Osteocyte (in vitro differentiated cells): Measurements from ENCODE around the gene CFP. TPM values are rescaled to one million over a fixed set of nuclear protein-coding genes. Genes with fewer than 3 reads are reported as not detected.

ENCODE experiments used
- DNase-seq: peaks from one replicate; pipeline ENCODE4 v3.0.0; 2021; ENCODE audit warnings: mixed read lengths; ENCODE audit not compliant: unreplicated experiment; ENCODE audit errors: extremely low spot score
- H3K27ac Mint-ChIP-seq: one replicate; pipeline ENCODE4 v1.8.0; 2021; ENCODE audit warnings: mild to moderate bottlenecking, mixed read lengths; ENCODE audit not compliant: unreplicated experiment
- H3K27me3 Mint-ChIP-seq: one replicate; pipeline ENCODE4 v1.8.0; 2021; ENCODE audit warnings: mixed read lengths; ENCODE audit not compliant: unreplicated experiment
- H3K36me3 Mint-ChIP-seq: one replicate; pipeline ENCODE4 v1.8.0; 2021; ENCODE audit warnings: mixed read lengths; ENCODE audit not compliant: unreplicated experiment
- H3K4me1 Mint-ChIP-seq: one replicate; pipeline ENCODE4 v1.8.0; 2021; ENCODE audit warnings: mixed read lengths; ENCODE audit not compliant: unreplicated experiment
- H3K4me3 Mint-ChIP-seq: one replicate; pipeline ENCODE4 v1.8.0; 2021; ENCODE audit warnings: mild to moderate bottlenecking, moderate library complexity, mixed read lengths; ENCODE audit not compliant: unreplicated experiment
- H3K9me3 Mint-ChIP-seq: one replicate; pipeline ENCODE4 v1.8.0; 2021; ENCODE audit warnings: mixed read lengths; ENCODE audit not compliant: unreplicated experiment
- CTCF ChIP-seq: fragments of 200-600 bp; sonication (generic); IDR thresholded peaks from 2 replicates; pipeline ENCODE4 v1.5.0; 2021; ENCODE audit warnings: antibody characterized with exemption, mild to moderate bottlenecking, moderate library complexity
- total RNA-seq: library from RNA; stranded (reverse); gene quantifications from 2 replicates; pipeline ENCODE4 v1.2.1, GENCODE V29; 2021

The CFP gene
- total RNA-seq, 1 donor from 2014 or later = 0.97 TPM

DNA sequence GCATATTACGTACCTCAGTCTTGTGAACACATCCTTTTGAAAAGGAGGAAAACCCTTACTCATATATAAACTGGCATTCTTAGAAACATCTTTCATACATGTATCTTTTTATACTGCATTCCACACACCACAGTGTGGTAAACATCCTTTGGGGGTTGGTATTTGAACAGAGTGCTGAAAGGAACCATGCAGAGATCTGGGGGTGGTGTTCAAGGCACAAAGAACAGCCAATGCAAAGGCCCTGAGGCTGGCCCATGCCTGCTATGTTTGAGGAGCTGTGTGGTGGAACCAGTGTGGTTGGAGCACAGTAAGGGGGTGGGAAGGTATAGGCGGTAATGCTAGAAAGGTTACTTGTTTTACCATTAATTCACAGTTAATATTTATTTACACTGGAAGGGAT is 18.6 kb upstream of the CFP start:
- no peaks in the 10 kb centered on the region for H3K27me3 Mint-ChIP-seq
- peaks cover 22% of the 10 kb centered on the region for H3K4me1 Mint-ChIP-seq
- H3K27ac Mint-ChIP-seq = no peak overlapping the region
- peaks cover 2% of the 10 kb centered on the region for H3K9me3 Mint-ChIP-seq
- peaks cover 3% of the 10 kb centered on the region for H3K36me3 Mint-ChIP-seq
- TF ChIP-seq CTCF = no peak
- DNase-seq = peak; percentile 46
- peak overlapping the region; percentile 78 for H3K4me3 Mint-ChIP-seq

GRCh38 chrX:47646636-47647035 is 16.9 kb upstream of the CFP start:
- no peak for TF ChIP-seq CTCF
- Mint-ChIP-seq H3K4me3 (no peak overlapping the region), H3K27me3 (no peaks in the 10 kb centered on the region), H3K9me3 (no peaks in the 10 kb centered on the region), H3K36me3 (no peaks in the 10 kb centered on the region), H3K27ac (no peak overlapping the region), H3K4me1 (peaks cover 22% of the 10 kb centered on the region)
- no peak for DNase-seq

DNA sequence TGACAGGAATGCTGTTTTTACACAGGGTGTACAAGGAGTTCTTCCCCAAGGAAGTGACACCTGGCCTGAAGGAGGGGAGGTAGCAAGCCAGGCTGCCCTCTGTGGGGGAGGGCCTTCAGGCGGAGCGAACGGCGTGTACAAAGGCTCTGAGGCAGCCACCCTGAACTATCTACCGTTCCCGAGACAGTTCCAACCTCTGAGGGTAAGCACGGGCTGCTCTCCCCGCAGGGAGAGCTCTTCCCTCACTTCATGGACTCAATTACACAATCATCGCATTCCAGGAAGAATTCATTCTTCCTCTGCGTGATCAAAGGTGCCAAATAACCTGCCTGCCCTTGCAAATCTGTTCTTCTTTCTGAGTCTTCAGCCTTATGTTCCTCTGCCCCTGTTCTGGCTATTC is 15.8 kb upstream of the CFP start:
- DNase-seq = no peak
- no peak overlapping the region for H3K27ac Mint-ChIP-seq
- H3K4me3 Mint-ChIP-seq = no peak overlapping the region
- H3K27me3 Mint-ChIP-seq = no peaks in the 10 kb centered on the region
- H3K9me3 Mint-ChIP-seq = no peaks in the 10 kb centered on the region
- no peak for TF ChIP-seq CTCF
- H3K36me3 Mint-ChIP-seq = peaks cover 4% of the 10 kb centered on the region
- H3K4me1 Mint-ChIP-seq = peaks cover 16% of the 10 kb centered on the region

DNA sequence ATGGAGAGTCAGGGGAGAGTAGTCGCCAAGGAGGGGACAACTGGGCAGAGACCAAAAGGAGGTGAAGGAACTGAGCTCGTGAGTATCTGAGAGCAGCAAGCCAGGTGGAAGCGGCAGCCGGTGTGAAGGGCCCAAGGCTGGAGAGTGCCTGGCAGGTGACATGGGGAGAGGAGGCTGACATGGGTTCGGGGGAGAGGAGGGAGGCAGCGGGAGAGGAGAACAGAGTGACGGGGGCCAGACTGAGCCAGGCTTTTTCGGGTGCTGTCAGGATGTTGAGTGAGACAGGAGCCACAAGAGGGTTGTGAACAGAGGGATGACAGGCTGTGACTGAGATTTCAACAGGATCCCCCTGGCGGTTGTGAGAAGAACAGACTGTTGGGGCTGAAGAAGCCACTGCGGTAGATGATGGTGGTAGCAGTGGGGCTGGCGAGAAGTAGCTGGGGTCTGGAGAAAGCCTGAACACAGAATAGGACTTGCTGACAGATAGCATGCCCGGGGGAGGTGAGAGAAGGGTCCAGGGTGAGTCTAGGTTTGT is 14.9 kb upstream of the CFP start:
- Mint-ChIP-seq H3K4me3 (no peak overlapping the region), H3K9me3 (peaks cover 3% of the 10 kb centered on the region), H3K36me3 (peaks cover 12% of the 10 kb centered on the region), H3K27me3 (no peaks in the 10 kb centered on the region), H3K4me1 (peaks cover 16% of the 10 kb centered on the region), H3K27ac (peak overlapping the region; percentile 58)
- peak; percentile 53 for TF ChIP-seq CTCF
- DNase-seq = no peak

DNA sequence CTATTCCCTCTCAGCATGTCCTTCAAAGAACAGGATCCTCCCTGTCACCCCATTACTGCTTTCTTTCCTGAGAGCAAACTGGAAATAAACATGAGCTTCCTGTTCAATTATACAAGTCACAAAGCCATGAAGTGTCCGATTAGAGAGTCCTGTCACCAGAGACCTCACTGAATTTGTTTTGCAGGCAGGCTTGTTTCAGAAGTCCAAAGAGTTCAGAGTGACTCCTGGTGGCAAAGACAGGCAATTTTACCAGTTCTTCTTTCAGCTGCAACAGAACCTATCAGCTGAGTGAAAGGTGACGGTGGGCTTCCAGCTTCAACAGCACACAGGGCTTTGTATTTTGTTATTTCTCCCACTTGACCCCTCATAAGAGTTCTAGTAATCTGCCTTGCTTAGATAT is 14.2 kb upstream of the CFP start:
- peaks cover 16% of the 10 kb centered on the region for H3K36me3 Mint-ChIP-seq
- H3K27me3 Mint-ChIP-seq = no peaks in the 10 kb centered on the region
- peak; percentile 48 for TF ChIP-seq CTCF
- no peak for DNase-seq
- H3K4me1 Mint-ChIP-seq = peaks cover 11% of the 10 kb centered on the region
- peaks cover 5% of the 10 kb centered on the region for H3K9me3 Mint-ChIP-seq
- no peak overlapping the region for H3K4me3 Mint-ChIP-seq
- H3K27ac Mint-ChIP-seq = peak overlapping the region; percentile 5
